Activated CD8-positive, alpha-beta T cell treated with anti-CD3 and anti-CD28 coated beads for 36 hours (primary cell): ENCODE measurements around the gene MAPKAP1. TPM values are rescaled to one million over a fixed set of nuclear protein-coding genes. Genes with fewer than 3 reads are reported as not detected.

Source experiments
- ATAC-seq: fragments of 200-7000 bp; cut with Tn5 transposase; one replicate; pipeline ENCODE4 v1.10.0; 2021; ENCODE audit warnings: mild to moderate bottlenecking, moderate library complexity
- CTCF ChIA-PET: fragments of 350-600 bp; sonication (Branson Sonifier 250); formaldehyde crosslinking; loops from one replicate; lab custom pipeline; 2021; ENCODE audit warnings: antibody characterized with exemption; lab: Charles Lee
- POLR2A ChIA-PET: fragments of 350-600 bp; sonication (Branson Sonifier 250); formaldehyde crosslinking; loops from one replicate; lab custom pipeline; 2021; ENCODE audit warnings: antibody characterized with exemption; lab: Charles Lee
- DNase-seq: peaks from one replicate; pipeline ENCODE4 v3.0.0-alpha.2; 2020
- H3K27ac Mint-ChIP-seq: one replicate; pipeline ENCODE4 v1.8.0; 2021; ENCODE audit warnings: mild to moderate bottlenecking, mixed read lengths
- H3K27me3 Mint-ChIP-seq: one replicate; pipeline ENCODE4 v1.8.0; 2021; ENCODE audit warnings: mixed read lengths
- H3K36me3 Mint-ChIP-seq: one replicate; pipeline ENCODE4 v1.8.0; 2021; ENCODE audit warnings: low read depth, mixed read lengths
- H3K4me1 Mint-ChIP-seq: one replicate; pipeline ENCODE4 v1.8.0; 2021; ENCODE audit warnings: low read depth, mixed read lengths
- H3K4me3 Mint-ChIP-seq: one replicate; pipeline ENCODE4 v1.8.0; 2021; ENCODE audit warnings: mild to moderate bottlenecking, moderate library complexity, mixed read lengths
- H3K9me3 Mint-ChIP-seq: one replicate; pipeline ENCODE4 v1.8.0; 2021; ENCODE audit warnings: mixed read lengths
- intact Hi-C: fragments of 100-400 bp; cut with micrococcal nuclease; formaldehyde crosslinking; loops from one replicate; pipeline ENCODE4 v1.10.0; 2022
- total RNA-seq, 2 experiments: library from RNA; stranded (reverse); gene quantifications; one replicate each; pipeline ENCODE4 v1.2.3, GENCODE V29; 2021
- TF ChIP-seq, protein P1 (sequence below): fragments of 200-600 bp; IDR thresholded peaks from one replicate; pipeline ENCODE4 v1.8.0; 2022; ENCODE audit warnings: antibody characterized with exemption, mild to moderate bottlenecking

The MAPKAP1 gene
- total RNA-seq, 2 experiments from 2014 or later, result 58.8 to 62.4 TPM

DNA sequence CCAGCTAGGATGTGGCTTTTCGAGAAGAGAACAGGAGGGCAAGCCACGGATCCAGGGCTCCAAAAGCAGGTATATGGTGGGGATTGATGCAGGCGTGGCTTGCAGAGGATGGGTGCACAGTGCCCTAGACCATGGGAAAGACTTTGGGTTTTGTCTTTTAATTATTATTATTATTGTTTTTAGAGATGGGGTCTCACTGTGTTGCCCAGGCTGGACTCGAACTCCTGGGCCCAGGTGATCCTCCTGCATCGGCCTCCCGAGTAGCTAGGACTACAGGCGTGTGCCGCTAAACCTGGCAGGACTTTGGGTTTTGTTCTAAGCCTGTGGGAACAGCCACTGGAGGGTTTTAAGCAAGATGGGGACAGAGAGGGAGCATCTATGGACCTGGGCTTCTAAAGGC, 293.4 kb downstream of the MAPKAP1 start:
- Mint-ChIP-seq H3K4me3 (no peak overlapping the region), H3K4me1 (peaks cover 9% of the 10 kb centered on the region), H3K9me3 (no peaks in the 10 kb centered on the region), H3K36me3 (no peaks in the 10 kb centered on the region), H3K27me3 (peaks cover 9% of the 10 kb centered on the region), H3K27ac (no peak overlapping the region)
- CTCF ChIA-PET, result no interaction called here
- DNase-seq (no peak), ATAC-seq (no peak)
- POLR2A ChIA-PET, result no interaction called here
- TF ChIP-seq, protein P1, sequence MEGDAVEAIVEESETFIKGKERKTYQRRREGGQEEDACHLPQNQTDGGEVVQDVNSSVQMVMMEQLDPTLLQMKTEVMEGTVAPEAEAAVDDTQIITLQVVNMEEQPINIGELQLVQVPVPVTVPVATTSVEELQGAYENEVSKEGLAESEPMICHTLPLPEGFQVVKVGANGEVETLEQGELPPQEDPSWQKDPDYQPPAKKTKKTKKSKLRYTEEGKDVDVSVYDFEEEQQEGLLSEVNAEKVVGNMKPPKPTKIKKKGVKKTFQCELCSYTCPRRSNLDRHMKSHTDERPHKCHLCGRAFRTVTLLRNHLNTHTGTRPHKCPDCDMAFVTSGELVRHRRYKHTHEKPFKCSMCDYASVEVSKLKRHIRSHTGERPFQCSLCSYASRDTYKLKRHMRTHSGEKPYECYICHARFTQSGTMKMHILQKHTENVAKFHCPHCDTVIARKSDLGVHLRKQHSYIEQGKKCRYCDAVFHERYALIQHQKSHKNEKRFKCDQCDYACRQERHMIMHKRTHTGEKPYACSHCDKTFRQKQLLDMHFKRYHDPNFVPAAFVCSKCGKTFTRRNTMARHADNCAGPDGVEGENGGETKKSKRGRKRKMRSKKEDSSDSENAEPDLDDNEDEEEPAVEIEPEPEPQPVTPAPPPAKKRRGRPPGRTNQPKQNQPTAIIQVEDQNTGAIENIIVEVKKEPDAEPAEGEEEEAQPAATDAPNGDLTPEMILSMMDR, result no peak
- intact Hi-C loops, result no loop called here

DNA sequence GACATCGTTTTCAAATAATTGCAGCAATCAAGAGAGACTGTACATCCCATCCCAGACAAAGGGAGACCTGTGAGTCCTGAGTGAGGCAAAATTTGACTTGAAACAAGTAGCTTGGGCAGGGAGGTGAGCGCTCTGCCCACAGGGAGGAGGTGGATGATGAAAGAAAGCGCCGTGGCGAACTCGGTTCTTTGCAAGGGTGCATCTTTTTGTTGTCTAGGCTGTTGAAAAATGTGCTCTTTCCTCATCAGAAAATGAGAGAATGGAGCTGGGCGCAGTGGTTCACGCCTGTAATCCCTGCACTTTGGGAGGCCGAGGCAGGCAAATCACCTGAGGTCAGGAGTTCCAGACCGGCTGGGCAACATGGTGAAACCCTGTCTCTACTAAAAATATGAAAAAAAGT, 294.8 kb downstream of the MAPKAP1 start:
- H3K27ac Mint-ChIP-seq, result no peak overlapping the region
- H3K4me3 Mint-ChIP-seq, result no peak overlapping the region
- POLR2A ChIA-PET, result no interaction called here
- H3K36me3 Mint-ChIP-seq, result no peaks in the 10 kb centered on the region
- TF ChIP-seq, protein P1, result no peak
- H3K4me1 Mint-ChIP-seq, result peaks cover 14% of the 10 kb centered on the region
- intact Hi-C loops, result no loop called here
- DNase-seq (no peak), ATAC-seq (no peak)
- H3K27me3 Mint-ChIP-seq, result peaks cover 13% of the 10 kb centered on the region
- no peaks in the 10 kb centered on the region for H3K9me3 Mint-ChIP-seq
- CTCF ChIA-PET, result no interaction called here

DNA sequence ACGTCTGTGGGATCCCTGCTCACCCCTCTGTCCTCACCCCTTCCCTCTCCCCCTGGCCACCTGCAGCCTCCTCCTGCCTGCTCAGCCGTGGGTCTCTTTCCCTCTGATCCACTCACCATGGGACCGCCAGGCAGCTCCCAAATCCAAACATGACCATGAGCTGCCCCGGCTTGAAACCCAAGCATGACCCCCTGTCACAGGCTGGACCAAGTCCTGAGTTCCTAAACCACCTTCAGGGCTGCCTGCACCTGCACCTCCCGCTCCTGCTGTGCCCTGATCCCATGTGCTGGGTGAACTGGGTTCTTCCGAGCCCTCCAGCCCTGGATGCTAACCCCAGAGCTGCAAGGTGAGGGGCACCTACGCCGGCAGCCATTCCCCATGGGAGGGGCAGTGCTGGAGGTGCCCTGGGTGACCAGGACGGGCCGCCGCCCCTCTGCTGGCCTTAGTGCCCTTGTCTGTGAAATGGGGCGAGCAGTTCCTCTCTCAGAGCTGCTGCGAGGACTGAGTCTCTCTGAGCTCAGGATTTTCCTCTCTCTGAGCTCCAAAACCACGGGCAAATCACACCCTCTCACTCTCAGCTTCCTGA, 295.7 kb downstream of the MAPKAP1 start:
- Mint-ChIP-seq H3K9me3 (no peaks in the 10 kb centered on the region), H3K36me3 (no peaks in the 10 kb centered on the region), H3K27me3 (peaks cover 16% of the 10 kb centered on the region), H3K4me3 (no peak overlapping the region), H3K4me1 (peaks cover 14% of the 10 kb centered on the region), H3K27ac (no peak overlapping the region)
- intact Hi-C loops, result no loop called here
- ChIA-PET CTCF (no interaction called here), POLR2A (no interaction called here)
- TF ChIP-seq, protein P1, result no peak
- DNase-seq (no peak), ATAC-seq (no peak)

DNA sequence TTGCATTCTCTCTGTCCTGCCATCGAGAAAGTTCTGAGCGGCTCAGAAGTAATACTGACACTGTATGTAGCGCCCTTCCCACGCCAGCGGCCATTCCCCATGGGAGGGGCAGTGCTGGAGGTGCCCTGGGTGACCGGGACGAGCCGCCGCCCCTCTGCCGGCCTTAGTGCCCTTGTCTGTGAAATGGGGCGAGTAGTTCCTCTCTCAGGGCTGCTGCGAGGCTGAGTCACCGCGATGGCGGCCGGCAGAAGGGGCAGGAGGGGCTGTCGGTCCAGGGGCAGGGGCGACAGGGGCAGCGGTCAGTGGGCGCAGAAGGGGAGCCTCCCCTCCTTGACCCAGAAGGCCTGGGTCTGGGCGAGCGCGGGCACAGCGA, 296.5 kb downstream of the MAPKAP1 start:
- H3K9me3 Mint-ChIP-seq, result no peaks in the 10 kb centered on the region
- ATAC-seq (no peak), DNase-seq (no peak)
- H3K4me3 Mint-ChIP-seq, result no peak overlapping the region
- H3K27me3 Mint-ChIP-seq, result peaks cover 16% of the 10 kb centered on the region
- TF ChIP-seq, protein P1, result no peak
- H3K4me1 Mint-ChIP-seq, result peaks cover 14% of the 10 kb centered on the region
- H3K27ac Mint-ChIP-seq, result no peak overlapping the region
- no peaks in the 10 kb centered on the region for H3K36me3 Mint-ChIP-seq
- POLR2A ChIA-PET, result interaction anchor here (0.7 kb wide), 1 partner anchor 28 kb away, joined by 3 read pairs; no protein-coding TSS in a partner anchor
- intact Hi-C loops, result no loop called here
- CTCF ChIA-PET, result no interaction called here

DNA sequence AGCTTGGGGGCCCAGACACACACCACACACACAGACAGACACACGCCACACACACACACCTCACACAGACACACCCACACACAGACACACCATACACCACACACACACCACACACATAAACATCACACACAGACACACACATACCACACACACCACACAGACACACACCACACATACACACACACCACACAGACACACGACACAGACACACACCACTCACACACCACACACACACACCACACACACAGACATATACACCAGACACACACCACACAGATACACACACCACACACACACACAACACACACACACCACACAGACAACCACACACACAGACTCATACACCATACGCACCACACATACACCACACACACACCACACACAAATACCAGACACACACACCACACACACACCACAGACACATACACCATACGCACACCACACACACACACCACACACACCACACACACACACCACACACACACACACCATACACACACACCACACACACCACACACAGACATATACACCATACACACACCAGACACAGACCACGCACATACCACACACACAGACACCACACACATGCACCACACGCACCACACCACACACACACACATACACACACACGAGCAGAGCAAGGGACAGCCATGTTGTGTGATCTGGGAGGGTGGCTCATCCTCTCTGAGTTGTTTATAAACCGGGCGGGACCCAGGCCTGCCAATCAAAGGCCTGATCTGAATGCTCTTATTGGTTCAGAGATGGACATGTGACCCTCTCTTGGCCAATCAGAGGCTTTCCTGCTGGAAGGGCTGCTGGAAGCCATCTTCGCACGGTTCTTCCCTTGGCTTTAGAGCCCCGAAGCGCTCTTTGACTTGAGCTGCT, 297.1 kb downstream of the MAPKAP1 start:
- Mint-ChIP-seq H3K36me3 (no peaks in the 10 kb centered on the region), H3K4me3 (no peak overlapping the region), H3K27me3 (peaks cover 16% of the 10 kb centered on the region), H3K4me1 (peaks cover 14% of the 10 kb centered on the region), H3K9me3 (no peaks in the 10 kb centered on the region), H3K27ac (peak overlapping the region; percentile 37)
- CTCF ChIA-PET, result interaction anchor here (2.7 kb wide), 1 partner anchor 32 kb away, joined by 8 read pairs; no protein-coding TSS in a partner anchor
- intact Hi-C loops, result loop anchor here (5.0 kb wide), 1 partner anchor 817 kb away; no protein-coding TSS in a partner anchor
- DNase-seq (peak; percentile 75), ATAC-seq (peak; percentile 73)
- POLR2A ChIA-PET, result interaction anchor here (0.7 kb wide), 1 partner anchor 28 kb away, joined by 3 read pairs; no protein-coding TSS in a partner anchor
- TF ChIP-seq, protein P1, result no peak
